Breast epithelium (tissue), 3 donors: ENCODE results near the gene RAB3GAP1.

Source experiments
- CTCF ChIP-seq, 3 donors: fragments of 450-650 bp; IDR thresholded peaks; one replicate each; pipeline ENCODE4 v1.5.1; 2016 to 2017; ENCODE audit warnings: antibody characterized with exemption in 3 of 3, mild to moderate bottlenecking in 3 of 3, moderate library complexity in 3 of 3
- POLR2A ChIP-seq: fragments of 450-650 bp; IDR thresholded peaks from one replicate; pipeline ENCODE4 v1.6.1; 2016; ENCODE audit warnings: antibody characterized with exemption, mild to moderate bottlenecking, moderate library complexity
- POLR2AphosphoS5 ChIP-seq, 3 donors: sonication (generic); formaldehyde crosslinking; IDR thresholded peaks; one replicate each; pipeline ENCODE4 v1.6.1; 2017; ENCODE audit warnings: antibody characterized with exemption in 3 of 3

GRCh38 chr2:135011633-135012032 lies 40.5 kb upstream of the RAB3GAP1 start:
- TF ChIP-seq POLR2A (no peak), CTCF (IDR thresholded peaks at IDR 0.05) (no peak), POLR2AphosphoS5 (IDR thresholded peaks at IDR 0.05) (no peak)
